NCI-H524 (cell line): Measurements from ENCODE around the gene NRDE2.

Experiments
- DNase-seq, 2 experiments: peaks; one replicate each; lab custom pipeline; 2025; lab: John Stamatoyannopoulos, UW

Gene NRDE2, protein sequence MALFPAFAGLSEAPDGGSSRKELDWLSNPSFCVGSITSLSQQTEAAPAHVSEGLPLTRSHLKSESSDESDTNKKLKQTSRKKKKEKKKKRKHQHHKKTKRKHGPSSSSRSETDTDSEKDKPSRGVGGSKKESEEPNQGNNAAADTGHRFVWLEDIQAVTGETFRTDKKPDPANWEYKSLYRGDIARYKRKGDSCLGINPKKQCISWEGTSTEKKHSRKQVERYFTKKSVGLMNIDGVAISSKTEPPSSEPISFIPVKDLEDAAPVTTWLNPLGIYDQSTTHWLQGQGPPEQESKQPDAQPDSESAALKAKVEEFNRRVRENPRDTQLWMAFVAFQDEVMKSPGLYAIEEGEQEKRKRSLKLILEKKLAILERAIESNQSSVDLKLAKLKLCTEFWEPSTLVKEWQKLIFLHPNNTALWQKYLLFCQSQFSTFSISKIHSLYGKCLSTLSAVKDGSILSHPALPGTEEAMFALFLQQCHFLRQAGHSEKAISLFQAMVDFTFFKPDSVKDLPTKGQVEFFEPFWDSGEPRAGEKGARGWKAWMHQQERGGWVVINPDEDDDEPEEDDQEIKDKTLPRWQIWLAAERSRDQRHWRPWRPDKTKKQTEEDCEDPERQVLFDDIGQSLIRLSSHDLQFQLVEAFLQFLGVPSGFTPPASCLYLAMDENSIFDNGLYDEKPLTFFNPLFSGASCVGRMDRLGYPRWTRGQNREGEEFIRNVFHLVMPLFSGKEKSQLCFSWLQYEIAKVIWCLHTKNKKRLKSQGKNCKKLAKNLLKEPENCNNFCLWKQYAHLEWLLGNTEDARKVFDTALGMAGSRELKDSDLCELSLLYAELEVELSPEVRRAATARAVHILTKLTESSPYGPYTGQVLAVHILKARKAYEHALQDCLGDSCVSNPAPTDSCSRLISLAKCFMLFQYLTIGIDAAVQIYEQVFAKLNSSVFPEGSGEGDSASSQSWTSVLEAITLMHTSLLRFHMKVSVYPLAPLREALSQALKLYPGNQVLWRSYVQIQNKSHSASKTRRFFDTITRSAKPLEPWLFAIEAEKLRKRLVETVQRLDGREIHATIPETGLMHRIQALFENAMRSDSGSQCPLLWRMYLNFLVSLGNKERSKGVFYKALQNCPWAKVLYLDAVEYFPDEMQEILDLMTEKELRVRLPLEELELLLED

DNA sequence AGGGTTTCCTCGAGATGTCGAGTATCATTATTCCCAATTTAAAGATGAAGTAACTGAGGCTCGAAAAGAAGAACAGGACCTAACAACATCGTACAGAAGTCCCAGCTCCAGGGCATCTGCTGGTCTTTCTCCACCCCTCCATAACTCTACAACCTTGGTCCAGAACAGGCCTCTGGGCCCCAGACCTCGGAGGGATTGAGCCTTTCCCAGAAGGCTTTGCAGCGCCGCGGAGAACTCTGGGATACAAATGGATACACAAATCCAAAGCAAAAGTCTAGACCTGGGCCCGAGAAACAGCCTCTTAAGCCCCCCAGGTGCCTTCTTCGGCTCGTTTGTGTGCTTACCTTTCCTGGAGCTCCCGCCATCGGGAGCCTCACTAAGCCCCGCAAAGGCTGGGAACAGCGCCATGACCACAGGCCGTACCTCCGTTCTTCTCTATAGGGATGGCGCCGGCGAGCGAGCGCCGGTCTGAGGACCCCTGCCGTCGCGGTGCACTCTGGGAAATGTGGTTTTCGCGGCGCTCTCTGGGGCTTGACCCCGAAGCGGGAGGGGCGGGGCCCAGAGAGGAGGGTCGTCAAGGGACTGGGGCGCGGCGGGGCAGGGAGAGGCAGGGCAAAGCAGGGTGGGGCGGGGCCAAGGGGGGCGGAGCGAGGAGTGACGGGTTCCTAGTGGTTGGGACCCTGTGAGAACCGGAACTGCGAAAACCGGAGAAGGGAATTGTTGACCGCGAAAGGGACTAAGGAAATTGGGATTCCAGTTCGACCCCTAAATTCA lies at the start of gene NRDE2:
TSS of gene NRDE2 (minus strand) at position 445 of the 774 bp plus-strand sequence. CDS start at position 408, 37 bp downstream.
- peak; percentile 100 for DNase-seq

DNA sequence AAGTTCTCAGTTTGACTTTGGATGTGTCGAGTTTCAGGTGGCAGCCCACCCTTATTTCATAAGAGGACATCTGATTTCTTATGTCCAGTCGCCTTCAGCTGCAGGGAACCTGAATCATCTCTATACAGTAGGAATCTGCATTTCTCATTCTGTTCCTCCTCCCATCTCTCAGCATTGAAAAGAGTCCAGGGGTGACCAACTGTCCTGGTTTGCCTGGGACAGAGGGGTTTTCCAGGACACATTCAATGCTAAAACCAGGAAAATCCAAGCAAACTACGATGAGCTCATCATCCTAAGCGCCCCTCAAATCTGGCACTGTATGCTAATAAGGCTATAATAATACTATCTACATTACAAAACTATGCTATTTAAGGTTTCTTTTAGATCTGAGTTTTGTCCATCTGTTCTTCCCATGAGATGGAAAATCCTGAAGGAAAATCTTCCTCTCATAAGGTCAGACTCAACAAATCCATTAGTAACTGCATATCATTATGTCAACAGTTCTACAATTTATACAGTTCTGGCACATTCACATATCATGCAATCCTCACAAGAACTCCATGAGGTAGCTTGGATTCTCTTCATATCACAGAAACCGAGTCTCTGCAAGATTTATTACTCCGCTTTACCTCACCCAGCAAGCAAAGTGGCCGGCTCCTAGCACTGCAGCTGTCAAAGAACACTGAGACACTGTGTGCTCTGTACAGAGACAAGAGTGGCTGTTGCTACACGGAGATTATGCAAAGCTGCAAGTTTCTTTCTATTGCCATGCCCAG lies 49.5 kb upstream of the NRDE2 start:
- peak; percentile 67 to 83 for DNase-seq

DNA sequence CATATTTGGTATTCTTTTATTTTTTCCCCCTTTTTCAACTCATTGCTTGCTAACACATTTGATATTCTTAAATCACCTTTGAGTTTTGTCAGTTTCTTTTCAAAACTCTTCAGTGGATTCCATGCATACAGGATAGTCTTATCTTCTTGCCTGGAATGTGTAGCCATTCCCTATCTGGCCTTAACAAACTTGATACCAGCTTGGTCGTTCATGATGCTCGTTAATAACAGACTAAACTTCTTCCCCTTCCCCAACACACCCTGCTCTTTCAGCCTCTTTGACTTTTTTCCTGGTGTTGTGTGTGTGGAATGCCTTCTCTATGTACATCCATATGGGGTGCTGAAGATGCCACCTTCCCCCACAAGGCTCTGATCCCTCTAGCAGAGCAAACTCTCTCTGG lies 47.4 kb upstream of the NRDE2 start:
- DNase-seq: no peak

DNA sequence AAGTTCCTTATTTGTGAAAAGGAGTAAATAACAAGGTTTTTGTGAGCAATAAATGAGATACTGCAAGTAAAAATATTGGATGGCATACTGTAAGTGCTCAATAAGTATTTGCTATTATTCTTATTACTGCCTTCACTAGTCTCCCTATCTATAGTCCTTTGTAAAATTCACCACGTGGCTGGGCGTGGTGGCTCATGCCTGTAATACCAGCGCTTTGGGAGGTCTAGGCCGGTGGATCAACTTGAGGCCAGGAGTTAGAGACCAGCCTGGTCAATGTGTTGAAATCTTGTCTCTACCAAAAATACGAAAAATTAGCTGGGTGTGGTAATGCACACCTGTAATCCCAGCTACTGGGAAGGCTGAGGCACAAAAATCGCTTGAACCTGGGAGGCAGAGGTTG lies 46.5 kb upstream of the NRDE2 start:
- no peak for DNase-seq

DNA sequence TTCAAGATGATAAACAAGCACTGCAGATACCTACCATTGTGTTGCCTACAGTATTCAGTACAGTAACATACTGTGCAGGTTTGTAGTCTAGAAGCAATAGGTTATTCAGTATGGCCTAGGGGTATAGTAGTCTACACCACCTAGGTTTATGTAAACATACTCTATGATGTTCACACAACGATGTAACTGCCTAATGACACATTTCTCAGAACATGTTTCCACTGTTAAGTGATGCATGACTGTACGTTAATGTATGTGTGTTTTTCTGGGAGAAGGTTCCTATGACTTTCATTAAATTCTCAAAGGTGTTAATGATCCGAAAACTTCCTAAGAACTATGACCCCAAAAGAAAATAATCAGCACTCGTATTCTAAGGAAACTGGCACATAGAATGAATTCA lies 44.2 kb upstream of the NRDE2 start:
- no peak for DNase-seq

DNA sequence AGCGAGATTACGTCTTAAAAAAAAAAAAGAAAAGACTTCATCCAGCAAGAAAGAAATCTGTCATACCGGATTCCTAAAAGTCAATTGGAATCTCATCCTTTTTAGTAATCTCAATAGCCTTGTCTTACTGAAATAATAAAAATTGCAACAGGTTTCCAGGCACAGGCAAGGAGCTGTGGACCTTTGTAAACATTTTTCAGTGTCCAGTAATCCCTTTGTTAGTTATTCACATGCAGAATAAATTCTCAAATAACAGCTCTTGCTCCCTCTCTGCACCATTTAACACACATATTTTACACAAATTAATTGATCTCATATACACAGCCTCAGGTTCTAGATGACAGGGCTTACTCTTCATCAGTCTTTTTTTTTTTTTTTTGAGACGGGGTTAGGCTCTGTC lies 43.1 kb upstream of the NRDE2 start:
- no peak for DNase-seq

DNA sequence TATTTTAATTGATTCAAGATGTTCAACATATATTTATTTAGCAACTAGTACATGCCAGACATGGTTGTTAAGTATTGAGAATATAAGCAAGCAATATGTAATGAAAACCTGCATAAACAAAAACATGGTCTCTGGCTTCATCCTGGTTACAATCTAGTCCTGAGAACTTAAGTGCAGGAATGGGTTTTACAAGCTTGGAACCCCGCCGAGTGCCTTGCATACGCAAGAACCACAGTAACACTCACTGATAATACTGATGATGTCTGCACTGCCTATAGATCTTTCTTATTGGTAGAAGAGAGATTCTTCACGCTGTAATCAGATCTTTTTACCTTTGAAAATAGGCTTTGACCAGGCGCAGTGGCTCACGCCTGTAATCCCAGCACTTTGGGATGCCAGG lies 42.1 kb upstream of the NRDE2 start:
- DNase-seq: no peak

DNA sequence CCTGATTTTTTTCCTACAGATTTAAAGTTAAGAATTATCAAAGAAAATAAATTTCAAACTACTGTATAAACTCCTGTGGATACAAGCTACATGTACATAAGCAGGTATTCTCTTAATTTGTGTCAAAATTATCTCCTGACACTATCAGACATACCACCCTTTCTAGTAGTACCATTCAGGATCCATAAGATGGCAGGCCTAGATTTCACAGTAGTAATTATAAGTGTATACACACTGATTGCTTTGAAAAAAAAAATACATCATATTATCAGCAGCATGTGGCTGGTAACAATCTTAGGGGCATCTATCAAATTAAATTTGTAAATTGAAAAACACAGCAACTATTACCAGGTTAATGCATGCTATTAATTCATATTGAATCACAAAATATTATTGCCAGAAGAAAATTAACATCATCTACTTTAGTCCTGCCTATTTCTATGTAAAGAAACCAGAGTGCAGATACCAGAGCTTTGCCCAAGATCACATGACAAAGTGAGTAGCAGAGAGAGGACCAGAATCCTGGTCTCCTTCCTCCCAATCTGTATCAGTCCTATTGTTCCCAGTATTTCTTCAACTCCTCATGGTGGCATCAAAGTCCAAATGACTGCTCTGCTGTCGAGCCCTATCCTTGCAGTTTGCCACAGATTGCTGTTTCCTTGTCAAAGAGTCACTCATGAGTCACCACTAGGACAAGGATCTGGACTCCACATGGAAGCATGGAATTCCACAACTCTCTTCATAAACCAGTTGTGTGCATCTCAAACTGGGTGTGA lies 37.4 kb upstream of the NRDE2 start:
- peak in 1 of 2 experiments; percentile 29 for DNase-seq

DNA sequence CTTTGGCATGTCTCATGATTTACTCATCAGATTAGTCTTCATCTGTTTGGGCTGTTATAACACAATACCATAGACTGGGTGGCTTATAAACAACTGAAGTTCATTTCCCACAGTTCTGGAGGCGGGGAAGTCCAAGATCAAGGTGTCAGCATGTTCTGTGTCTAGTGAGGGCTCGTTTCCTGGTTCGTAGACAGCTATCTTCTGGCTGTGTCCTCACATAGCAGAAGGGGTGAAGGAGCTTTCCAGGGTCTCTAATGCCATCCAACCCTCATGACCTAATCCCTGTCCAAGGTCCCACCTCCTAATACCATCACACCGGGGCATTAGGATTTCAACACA lies 30.8 kb upstream of the NRDE2 start:
- DNase-seq: no peak

DNA sequence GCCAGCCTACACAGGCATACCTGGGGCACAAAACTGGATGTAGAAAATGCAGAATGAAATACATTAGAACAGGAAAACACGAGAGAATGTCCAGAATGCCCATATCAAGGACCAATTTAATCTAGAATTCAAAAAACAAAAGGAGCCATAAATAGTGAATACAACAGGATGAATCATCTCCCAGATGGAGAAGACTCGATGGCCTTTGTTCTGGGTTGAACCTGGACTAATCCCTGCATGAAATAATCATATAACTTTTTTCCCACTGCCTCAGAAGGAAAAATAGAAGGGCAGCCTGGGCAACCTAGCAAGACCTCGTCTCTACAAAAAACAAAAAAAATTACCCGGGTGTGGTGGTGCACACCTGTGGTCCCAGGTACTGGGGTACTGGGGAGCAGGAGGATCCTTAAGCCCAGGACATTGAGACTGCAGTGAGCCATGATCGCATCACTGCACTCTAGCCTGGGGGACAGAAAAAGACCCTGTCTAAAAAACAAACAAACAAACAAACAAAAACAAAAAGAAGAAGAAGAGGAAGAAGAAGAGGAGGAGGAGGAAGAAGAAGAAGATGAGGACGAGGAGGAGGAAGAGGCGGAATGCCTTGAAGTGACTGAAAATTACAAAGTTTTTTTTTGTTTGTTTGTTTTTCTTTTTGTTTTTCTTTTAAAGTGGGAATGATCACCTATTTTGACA lies 30.3 kb upstream of the NRDE2 start:
- DNase-seq: no peak

DNA sequence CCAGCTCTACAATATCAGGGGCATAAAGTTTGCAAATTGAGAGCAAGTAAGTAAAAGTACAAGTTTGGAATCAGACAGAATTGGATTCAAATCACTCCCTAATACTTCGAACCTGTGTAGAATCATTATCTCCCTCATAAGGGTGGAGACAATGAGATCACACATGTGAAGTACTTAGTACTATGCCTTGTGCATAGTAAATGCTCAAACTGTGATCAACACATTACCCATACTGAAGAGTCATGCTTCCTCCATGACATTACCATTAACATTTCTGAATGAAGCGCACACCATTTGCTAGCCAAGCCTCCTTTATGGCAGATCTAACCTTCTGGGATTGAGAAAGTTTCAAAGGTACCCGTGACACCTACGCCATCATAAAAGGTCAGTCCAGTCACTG lies 26.6 kb upstream of the NRDE2 start:
- no peak for DNase-seq

DNA sequence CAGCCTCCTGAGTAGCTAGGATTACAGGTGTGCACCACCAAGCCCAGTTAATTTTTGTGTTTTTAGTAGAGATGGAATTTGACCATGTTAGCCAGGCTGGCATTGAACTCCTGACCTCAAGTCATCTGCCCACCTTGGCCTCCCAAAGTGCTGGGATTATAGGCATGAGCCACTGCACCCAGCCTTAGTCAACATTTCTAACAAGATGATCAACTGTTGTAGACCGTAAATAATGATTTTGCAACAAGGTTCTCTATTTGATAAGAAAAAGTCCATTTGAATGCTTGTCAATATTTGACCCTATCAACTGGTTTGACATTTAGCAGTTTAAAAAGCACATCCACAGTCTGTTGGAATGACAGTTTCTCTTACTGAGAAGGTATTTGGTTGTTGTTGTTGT lies 25.2 kb upstream of the NRDE2 start:
- DNase-seq: no peak

DNA sequence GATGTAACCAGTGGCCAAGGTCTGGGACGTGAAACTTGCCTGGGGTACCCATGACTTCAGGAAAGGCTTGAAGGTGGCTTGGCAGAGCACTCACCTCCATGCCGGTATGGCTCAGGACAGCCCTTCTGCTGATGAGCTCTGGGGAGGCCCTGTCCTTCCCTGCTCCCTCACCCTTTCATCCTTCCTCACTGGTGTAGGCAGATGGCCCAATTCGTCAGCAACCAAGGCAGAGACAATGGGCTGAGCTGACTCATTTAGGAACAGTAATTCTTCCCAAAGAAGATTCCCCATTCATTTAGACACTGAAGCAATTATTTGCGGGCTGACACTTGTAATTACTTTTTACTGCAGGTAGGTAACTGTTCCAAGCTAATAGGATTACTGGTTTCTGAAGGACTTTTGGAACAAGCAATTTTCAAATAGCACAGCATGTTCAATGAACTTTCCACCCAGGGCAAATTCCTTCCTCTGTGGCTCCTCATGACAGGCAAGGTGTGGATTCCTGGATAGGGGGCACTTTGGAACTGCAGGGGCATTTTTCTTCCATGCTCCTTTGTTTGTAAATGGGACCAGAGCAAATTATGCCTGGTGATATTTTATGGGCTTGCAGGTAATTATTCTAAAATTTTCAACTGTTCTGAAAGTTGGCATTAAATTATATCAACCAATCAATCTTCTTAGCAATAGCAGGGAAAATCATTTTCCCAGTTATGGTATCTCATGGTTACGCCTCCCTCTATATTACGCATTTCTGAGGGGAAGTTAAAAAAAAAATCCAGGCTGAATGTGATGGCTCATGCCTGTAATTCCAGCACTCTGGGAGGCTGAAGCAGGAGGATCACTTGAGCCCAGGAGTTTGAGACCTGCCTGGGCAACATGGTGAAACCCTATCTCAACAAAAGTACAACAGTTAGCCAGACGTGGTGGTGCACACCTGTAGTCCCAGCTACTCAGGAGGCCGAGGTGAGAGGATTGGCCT lies 24.1 kb upstream of the NRDE2 start:
- peak in 1 of 2 experiments; percentile 43 for DNase-seq

DNA sequence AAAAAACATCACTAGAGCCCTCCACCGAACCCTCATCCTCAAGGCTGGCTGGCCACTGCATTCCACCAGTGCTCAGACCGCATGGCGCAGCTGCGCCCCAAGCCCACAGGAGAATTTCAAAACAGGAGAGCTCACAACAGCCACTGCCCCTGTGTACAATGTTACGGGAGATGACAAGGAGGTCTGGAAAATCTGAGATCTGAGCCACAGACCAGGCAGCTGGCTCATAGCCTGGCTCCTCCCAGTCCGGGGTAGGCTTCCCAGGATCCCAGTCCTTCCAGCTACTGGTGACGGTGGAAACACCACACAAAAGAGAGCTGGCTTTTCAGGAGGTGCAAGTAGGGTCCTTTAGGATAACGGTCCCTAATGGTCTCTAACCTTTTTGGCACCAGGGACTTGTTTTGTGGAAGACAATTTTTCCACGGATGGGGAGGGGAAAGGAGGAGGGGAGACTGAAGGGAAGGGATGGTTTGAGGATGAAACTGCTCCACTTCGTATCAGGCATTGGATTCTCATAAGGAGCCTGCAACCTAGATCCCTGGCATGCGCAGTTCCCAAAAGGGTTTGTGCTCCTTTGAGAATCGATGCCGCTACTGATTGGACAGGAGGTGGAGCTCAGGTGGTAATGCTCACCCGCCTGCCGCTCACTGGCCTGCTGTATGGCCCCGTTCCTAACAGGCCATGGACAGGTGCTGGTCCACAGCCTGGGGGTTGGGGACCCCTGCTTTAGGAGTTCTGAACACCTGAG lies 23.0 kb upstream of the NRDE2 start:
- DNase-seq: no peak

DNA sequence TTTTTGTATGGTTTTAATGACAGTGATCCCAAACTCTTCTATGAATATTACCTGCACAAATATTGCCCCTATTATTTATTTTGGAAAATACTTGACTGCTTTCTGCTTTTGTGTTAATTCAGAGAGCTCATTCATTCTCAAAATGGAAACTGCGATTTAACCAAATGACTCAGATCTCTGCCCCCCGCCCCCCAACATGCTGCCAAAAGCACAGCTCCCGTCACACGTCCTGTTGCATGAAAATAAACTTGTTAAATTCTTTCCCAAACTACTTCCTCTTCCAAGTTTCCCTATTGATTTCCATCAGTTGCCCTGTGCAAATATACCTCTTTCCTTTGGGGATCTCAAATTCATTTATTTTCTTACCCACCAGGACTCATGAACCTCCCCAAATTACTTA lies 18.0 kb upstream of the NRDE2 start:
- no peak for DNase-seq

DNA sequence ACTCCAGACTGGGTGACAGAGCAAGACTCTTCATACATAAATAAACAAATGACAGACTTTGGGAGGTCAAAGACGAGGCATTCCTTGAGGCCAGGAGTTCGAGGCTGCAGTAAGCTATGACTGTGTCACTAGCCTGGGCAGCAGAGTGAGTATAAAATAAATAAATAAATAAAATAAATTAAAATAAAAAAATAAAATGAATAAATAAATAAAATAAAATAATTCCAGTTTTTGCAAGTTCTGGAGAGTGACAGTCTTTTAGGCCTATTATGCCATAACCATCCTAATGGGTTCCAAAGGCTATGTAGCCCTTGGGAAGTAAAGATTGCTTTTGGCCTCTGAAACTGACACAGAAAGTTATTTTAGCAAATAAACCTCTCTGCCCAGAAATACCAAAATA lies 16.5 kb upstream of the NRDE2 start:
- DNase-seq: no peak

DNA sequence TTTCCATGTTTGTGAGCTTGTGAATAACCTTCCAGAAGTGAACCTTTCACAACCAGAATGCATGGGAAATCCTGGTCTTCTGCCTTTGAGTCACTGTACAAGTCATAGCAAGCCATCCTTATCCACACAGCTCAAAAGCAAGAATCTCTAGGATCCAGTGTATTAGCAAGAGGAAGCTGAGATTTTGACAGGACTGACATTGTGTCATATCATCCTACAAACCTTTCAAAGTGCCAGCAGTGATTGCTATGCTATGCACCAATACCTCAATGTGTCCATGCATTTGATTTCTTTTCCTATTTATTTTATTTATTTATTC lies 13.5 kb upstream of the NRDE2 start:
- no peak for DNase-seq
